HepG2 (cell line): Measurements from ENCODE around the gene NOS1AP. TPM values are rescaled to one million over a fixed set of nuclear protein-coding genes. Genes with fewer than 3 reads are reported as not detected.

Experiments used
- ATAC-seq: fragments of 200-7000 bp; cut with Tn5 transposase; 3 replicates; pipeline ENCODE4 v1.9.1; 2020; ENCODE audit warnings: mild to moderate bottlenecking, moderate library complexity
- BruUV-seq: library from RNA; stranded (reverse); fragments of 400-500 nt; replicated peaks from 2 replicates; lab custom pipeline; 2021; lab: Mats Ljungman, UMichigan
- CTCF ChIA-PET: fragments of 300-600 bp; formaldehyde crosslinking; extraction: SDS; loops from one replicate; lab custom pipeline; 2021; ENCODE audit warnings: low total read pairs, inconsistent platforms, low intra/inter-chr PET ratio; lab: Yijun Ruan, JAX
- POLR2A ChIA-PET: fragments of 350-600 bp; sonication (Branson Sonifier 250); formaldehyde crosslinking; loops from one replicate; lab custom pipeline; 2020; ENCODE audit warnings: antibody characterized with exemption, inconsistent platforms; lab: Yijun Ruan, JAX
- DNase-seq: peaks from one replicate; pipeline ENCODE4 v3.0.0-alpha.2; 2015; ENCODE audit warnings: low spot score
- FAIRE-seq: peaks from 3 replicates; lab custom pipeline; 2011; peaks lifted over from hg19 to GRCh38; lab: Jason Lieb, UNC
- H2AFZ ChIP-seq: one replicate; pipeline ENCODE4 v1.6.1; 2011; ENCODE audit warnings: low read length, inconsistent platforms
- H3K27ac ChIP-seq: fragments of 300-600 bp; 3 replicates; pipeline ENCODE4 v1.8.0; 2011; ENCODE audit warnings: mixed run types, mild to moderate bottlenecking, mixed read lengths, low read length, inconsistent platforms; ENCODE audit not compliant: insufficient read depth; ENCODE audit errors: extremely low read length
- H3K27me3 ChIP-seq, 2 experiments: fragments of 200-600 bp in 1 of 2; 2 replicates in 1 of 2; 3 replicates in 1 of 2; pipeline versions ENCODE4 v1.6.0 to v1.8.0; 2011; ENCODE audit warnings: low read length in 2 of 2, mild to moderate bottlenecking in 2 of 2, moderate library complexity in 2 of 2, inconsistent platforms in 1 of 2; ENCODE audit not compliant: insufficient read depth in 2 of 2, control insufficient read depth in 1 of 2
- H3K36me3 ChIP-seq, 2 experiments: fragments of 200-600 bp in 1 of 2; replicated peaks in 1 of 2; 2 replicates in 1 of 2; 3 replicates in 1 of 2; pipeline versions ENCODE4 v1.5.1 to v1.8.0; 2011; ENCODE audit warnings: low read length in 2 of 2, inconsistent platforms in 1 of 2; ENCODE audit not compliant: insufficient read depth in 2 of 2, control insufficient read depth in 1 of 2
- H3K4me1 ChIP-seq: 2 replicates; pipeline ENCODE4 v1.5.1; 2012; ENCODE audit warnings: low read length, inconsistent platforms; ENCODE audit not compliant: insufficient read depth
- H3K4me2 ChIP-seq: 2 replicates; pipeline ENCODE4 v1.6.0; 2011; ENCODE audit warnings: low read depth, low read length, inconsistent platforms
- H3K4me3 ChIP-seq, 3 experiments: fragments of 200-600 bp in 1 of 3; sonication (generic), shearing (Covaris generic) in 1 of 3; replicated peaks in 1 of 3; 2 replicates each; pipeline ENCODE4 v1.5.1; 2011 to 2016; ENCODE audit warnings: low read length in 3 of 3, inconsistent platforms in 2 of 3, low read depth in 2 of 3, mild to moderate bottlenecking in 2 of 3, control low read depth in 1 of 3, mixed read lengths in 1 of 3; ENCODE audit not compliant: insufficient read depth in 1 of 3
- H3K79me2 ChIP-seq: one replicate; pipeline ENCODE4 v1.6.1; 2011; ENCODE audit warnings: low read length, inconsistent platforms; ENCODE audit not compliant: insufficient read depth
- H3K9ac ChIP-seq: 2 replicates; pipeline ENCODE4 v1.6.0; 2011; ENCODE audit warnings: mild to moderate bottlenecking, low read depth, low read length, inconsistent platforms; ENCODE audit not compliant: insufficient read depth
- H3K9me3 ChIP-seq: 2 replicates; pipeline ENCODE4 v1.5.1; 2012; ENCODE audit warnings: mild to moderate bottlenecking, low read length
- H4K20me1 ChIP-seq: 2 replicates; pipeline ENCODE4 v1.6.0; 2011; ENCODE audit warnings: inconsistent platforms, mild to moderate bottlenecking, low read length, moderate library complexity; ENCODE audit not compliant: insufficient read depth
- MIER2 ChIP-seq: IDR thresholded peaks from 2 replicates; pipeline ENCODE4 v1.6.1; 2016; ENCODE audit warnings: missing biosample characterization, missing genetic modification reagents
- PITX1 ChIP-seq: sonication (generic); formaldehyde crosslinking; IDR thresholded peaks from 2 replicates; pipeline ENCODE4 v1.5.1; 2020; ENCODE audit warnings: mild to moderate bottlenecking, missing genetic modification reagents
- SMC3 ChIP-seq: IDR thresholded peaks from 2 replicates; pipeline ENCODE4 v1.6.1; 2011; ENCODE audit warnings: low read length, improper control_type of control experiment
- STAG1 ChIP-seq: sonication (generic); formaldehyde crosslinking; IDR thresholded peaks from 2 replicates; pipeline ENCODE4 v1.4.0; 2020; ENCODE audit warnings: missing genetic modification reagents
- ZNF720 ChIP-seq: sonication (generic); formaldehyde crosslinking; IDR thresholded peaks from 2 replicates; pipeline ENCODE4 v1.4.0; 2020; ENCODE audit warnings: missing genetic modification reagents
- in situ Hi-C: cut with HindIII; loops from 2 replicates; pipeline ENCODE4 v1.10.0; 2017; ENCODE audit warnings: low pct_unique_long_range_greater_than_20kb; ENCODE audit not compliant: extremely low pct_ligation_motif_present
- intact Hi-C: fragments of 100-400 bp; cut with micrococcal nuclease; formaldehyde crosslinking; loops from one replicate; pipeline ENCODE4 v1.10.0; 2022; ENCODE audit not compliant: unreplicated experiment
- polyA plus RNA-seq, 8 experiments: library from polyadenylated mRNA; depleted of rRNA in 3 of 8; stranded (reverse) in 7 of 8; unstranded in 1 of 8; fragments of >200 nt; fragmentation: Illumina TruSeq in 4 of 8; extraction: Trizol in 4 of 8; gene quantifications; 2 replicates each; pipeline versions ENCODE4 v1.2.1 to v1.2.3, GENCODE V29; 2011 to 2016; ENCODE audit warnings: low read depth in 4 of 8, missing spikeins in 1 of 8, mixed read lengths in 1 of 8; ENCODE audit not compliant: insufficient read depth in 1 of 8
- total RNA-seq, 5 experiments: library from RNA; depleted of rRNA; stranded (reverse); fragments of >200 nt; fragmentation: Illumina TruSeq; extraction: Trizol; gene quantifications; 2 replicates each; pipeline ENCODE4 v1.2.3, GENCODE V29; 2016; ENCODE audit warnings: low read depth in 1 of 5
- TF ChIP-seq, protein P1 (sequence below): sonication (generic); formaldehyde crosslinking; IDR thresholded peaks from 2 replicates; pipeline ENCODE4 v1.5.0; 2020; ENCODE audit warnings: missing genetic modification reagents, mild to moderate bottlenecking, borderline replicate concordance
- TF ChIP-seq, protein P2 (sequence below): sonication (generic); formaldehyde crosslinking; IDR thresholded peaks from 2 replicates; pipeline ENCODE4 v1.5.0; 2020; ENCODE audit warnings: mild to moderate bottlenecking, missing genetic modification reagents, moderate library complexity

The NOS1AP gene
- total and polyA plus RNA-seq, 2 of the 13 experiments (the other 11 are each of a cell fraction or from before 2014, with no cell fraction given) = 2.0 to 3.3 TPM

DNA sequence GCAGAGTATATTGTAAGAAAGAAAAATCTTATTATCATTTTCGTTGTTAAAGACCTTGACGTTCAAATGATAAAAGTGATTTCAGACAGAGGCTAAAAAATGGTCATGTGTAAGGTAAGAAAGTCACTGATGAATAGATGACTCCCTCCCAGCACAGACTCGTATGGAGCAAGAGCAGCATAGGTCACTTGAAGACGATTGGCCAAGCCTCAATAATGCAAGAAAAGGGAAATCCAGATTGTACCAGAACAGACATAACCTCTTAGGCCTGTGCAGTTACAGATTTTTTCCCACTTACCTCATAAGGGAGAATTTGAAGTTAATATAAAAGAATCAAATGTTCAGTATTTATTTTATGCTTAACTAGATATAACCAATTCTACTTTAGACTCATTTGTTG lies 29.5 kb upstream of the NOS1AP start (continued):
- TF ChIP-seq, protein P1, sequence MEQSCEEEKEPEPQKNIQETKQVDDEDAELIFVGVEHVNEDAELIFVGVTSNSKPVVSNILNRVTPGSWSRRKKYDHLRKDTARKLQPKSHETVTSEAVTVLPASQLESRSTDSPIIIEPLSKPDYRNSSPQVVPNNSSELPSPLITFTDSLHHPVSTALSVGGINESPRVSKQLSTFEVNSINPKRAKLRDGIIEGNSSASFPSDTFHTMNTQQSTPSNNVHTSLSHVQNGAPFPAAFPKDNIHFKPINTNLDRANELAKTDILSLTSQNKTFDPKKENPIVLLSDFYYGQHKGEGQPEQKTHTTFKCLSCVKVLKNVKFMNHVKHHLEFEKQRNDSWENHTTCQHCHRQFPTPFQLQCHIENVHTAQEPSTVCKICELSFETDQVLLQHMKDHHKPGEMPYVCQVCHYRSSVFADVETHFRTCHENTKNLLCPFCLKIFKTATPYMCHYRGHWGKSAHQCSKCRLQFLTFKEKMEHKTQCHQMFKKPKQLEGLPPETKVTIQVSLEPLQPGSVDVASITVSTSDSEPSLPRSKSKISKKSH (CRISPR knock-in tag) = no peak

DNA sequence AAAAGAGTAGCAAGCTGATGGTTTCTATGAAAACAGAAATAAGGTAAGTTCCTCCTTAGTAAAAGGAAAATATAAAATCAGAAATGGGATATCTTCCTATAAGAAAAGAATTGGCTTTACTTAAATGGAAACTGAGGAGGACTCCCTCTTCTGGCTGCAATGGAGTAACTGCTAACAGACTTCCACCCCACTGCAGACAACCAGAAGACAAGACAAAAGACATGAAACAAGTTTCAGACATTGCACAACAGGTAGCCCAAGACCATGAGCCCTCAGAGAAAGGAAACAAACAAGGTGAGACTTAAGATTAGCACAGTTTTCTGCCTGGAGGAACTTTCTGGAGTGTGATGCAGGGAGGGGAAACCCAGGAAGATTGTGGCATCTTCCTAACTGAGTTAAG lies 28.8 kb upstream of the NOS1AP start:
- Histone ChIP-seq H3K9ac (no peak overlapping the region), H2AFZ (no peak overlapping the region), H3K4me2 (no peak overlapping the region), H3K36me3 (no peaks in the 10 kb centered on the region), H3K27me3 (no peaks in the 10 kb centered on the region; a peak in 1 of 5 replicates), H3K4me3 (no peak overlapping the region), H3K9me3 (no peaks in the 10 kb centered on the region), H3K79me2 (no peaks in the 10 kb centered on the region), H4K20me1 (no peaks in the 10 kb centered on the region), H3K4me1 (peaks cover 11% of the 10 kb centered on the region), H3K27ac (no peak overlapping the region)
- intact Hi-C loops (loop anchor here (1.0 kb wide), 1 partner anchor 172 kb away; no protein-coding TSS in a partner anchor), in situ Hi-C loops (no loop called here)
- POLR2A ChIA-PET = no interaction called here
- TF ChIP-seq SMC3 (peak; percentile 12; the same call in 1 of the 2 replicates), MIER2 (CRISPR knock-in tag) (no peak), PITX1 (CRISPR knock-in tag) (no peak), STAG1 (peak; percentile 15; the same call in 1 of the 2 replicates), ZNF720 (CRISPR knock-in tag) (no peak)
- TF ChIP-seq, protein P2, sequence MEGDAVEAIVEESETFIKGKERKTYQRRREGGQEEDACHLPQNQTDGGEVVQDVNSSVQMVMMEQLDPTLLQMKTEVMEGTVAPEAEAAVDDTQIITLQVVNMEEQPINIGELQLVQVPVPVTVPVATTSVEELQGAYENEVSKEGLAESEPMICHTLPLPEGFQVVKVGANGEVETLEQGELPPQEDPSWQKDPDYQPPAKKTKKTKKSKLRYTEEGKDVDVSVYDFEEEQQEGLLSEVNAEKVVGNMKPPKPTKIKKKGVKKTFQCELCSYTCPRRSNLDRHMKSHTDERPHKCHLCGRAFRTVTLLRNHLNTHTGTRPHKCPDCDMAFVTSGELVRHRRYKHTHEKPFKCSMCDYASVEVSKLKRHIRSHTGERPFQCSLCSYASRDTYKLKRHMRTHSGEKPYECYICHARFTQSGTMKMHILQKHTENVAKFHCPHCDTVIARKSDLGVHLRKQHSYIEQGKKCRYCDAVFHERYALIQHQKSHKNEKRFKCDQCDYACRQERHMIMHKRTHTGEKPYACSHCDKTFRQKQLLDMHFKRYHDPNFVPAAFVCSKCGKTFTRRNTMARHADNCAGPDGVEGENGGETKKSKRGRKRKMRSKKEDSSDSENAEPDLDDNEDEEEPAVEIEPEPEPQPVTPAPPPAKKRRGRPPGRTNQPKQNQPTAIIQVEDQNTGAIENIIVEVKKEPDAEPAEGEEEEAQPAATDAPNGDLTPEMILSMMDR (CRISPR knock-in tag) = peak; percentile 35
- CTCF ChIA-PET = no interaction called here
- FAIRE-seq (no peak), ATAC-seq (peak; percentile 56; the same call in 2 of the 3 replicates), DNase-seq (peak; percentile 12)
- no TSS peak for BruUV-seq
